Raji (cell line): ENCODE data around the gene GABBR1.

ENCODE experiments used
- POLR2A ChIP-seq: IDR thresholded peaks from 2 replicates; pipeline ENCODE4 v1.6.1; 2011; ENCODE audit warnings: low read depth, low read length, control low read depth; ENCODE audit not compliant: insufficient read depth

GABBR1 gene

DNA sequence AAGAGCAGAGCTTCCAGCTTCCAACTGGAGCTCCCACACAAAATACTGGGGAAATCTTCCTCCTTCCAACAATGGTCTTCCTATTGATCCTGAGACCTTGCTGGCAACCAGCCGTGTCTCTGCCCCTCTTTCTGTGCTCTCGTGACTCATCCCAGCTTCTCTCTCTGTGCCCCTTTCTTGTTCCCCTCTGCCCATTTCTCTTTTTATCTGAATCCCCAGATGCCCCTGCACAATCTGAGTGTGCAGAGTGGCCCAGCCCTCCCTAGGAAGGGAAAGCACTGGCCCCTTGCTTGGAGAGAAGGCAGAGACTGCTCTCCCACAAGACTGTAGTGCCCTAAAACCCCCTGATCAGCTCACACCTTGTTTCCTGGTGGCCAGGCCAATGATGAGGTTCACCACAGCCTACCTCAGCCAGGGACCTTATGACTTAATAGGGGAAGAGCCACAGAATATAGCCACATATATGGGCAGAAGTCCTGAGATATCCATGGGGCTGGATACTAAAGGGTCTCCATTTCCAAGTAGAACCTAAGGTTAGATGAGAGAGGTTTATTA, 122.2 kb downstream of the GABBR1 start:
- no peak for TF ChIP-seq POLR2A

DNA sequence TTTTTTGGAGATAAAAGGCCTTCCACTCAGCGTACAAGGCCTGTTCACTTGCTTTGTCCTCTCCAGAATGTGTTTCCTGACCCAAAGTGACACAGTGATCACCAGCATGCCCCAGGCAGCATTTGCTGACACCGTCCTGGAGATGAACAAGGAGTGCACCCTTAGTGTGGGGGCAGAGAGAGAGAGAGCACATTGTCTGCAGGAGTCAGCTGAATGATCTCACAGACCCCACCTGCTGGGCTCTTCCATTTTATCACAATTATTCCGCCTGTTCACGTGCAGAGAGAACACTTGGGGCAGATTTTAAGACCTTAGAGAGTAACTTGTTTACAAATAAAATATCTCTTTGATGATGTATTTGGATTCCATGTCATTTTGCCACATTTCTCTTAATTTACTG, 122.8 kb downstream of the GABBR1 start:
- TF ChIP-seq POLR2A = no peak
